Thyroid gland (tissue), 4 donors: ENCODE measurements around the gene FOXB2.
"Not testable (repeated sequence)": the region's sequence is repeated elsewhere in the genome, so short reads cannot be mapped to it uniquely, and the experiment has no call there.

ENCODE experiments used
- POLR2A ChIP-seq, 2 donors: fragments of 450-650 bp; IDR thresholded peaks; one replicate each; pipeline ENCODE4 v1.6.1; 2017; ENCODE audit warnings: antibody characterized with exemption in 2 of 2, mild to moderate bottlenecking in 2 of 2, moderate library complexity in 1 of 2
- TF ChIP-seq, protein P1 (sequence below), 6 experiments: fragments of 200-600 bp in 3 of 6; fragments of 450-650 bp in 3 of 6; sonication (generic) in 3 of 6; IDR thresholded peaks; one replicate each; pipeline ENCODE4 v1.5.1; 2016 to 2019; ENCODE audit warnings: antibody characterized with exemption in 6 of 6, mild to moderate bottlenecking in 2 of 6, inconsistent platforms in 1 of 6, moderate library complexity in 1 of 6

DNA sequence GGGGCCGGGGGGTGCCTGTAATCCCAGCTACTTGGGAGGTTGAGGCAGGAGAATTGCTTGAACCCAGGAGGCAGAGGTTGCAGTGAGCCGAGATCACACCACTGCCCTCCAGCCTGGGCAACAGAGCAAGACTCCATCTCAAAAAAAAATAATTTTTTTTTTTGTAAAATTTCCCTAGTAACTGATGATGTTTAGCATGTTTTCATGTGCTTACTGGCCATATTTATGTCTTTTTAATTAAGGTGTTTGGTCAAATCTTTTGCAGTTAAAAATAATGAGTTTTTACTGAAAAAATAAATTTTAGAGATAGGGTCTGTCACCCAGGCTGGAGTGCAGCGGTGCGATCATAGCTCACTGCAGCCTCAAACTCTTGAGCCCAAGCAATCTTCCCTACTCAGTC, 24.3 kb downstream of the FOXB2 start:
- TF ChIP-seq POLR2A (IDR thresholded peaks at IDR 0.05), result not testable (repeated sequence)
- TF ChIP-seq, protein P1, sequence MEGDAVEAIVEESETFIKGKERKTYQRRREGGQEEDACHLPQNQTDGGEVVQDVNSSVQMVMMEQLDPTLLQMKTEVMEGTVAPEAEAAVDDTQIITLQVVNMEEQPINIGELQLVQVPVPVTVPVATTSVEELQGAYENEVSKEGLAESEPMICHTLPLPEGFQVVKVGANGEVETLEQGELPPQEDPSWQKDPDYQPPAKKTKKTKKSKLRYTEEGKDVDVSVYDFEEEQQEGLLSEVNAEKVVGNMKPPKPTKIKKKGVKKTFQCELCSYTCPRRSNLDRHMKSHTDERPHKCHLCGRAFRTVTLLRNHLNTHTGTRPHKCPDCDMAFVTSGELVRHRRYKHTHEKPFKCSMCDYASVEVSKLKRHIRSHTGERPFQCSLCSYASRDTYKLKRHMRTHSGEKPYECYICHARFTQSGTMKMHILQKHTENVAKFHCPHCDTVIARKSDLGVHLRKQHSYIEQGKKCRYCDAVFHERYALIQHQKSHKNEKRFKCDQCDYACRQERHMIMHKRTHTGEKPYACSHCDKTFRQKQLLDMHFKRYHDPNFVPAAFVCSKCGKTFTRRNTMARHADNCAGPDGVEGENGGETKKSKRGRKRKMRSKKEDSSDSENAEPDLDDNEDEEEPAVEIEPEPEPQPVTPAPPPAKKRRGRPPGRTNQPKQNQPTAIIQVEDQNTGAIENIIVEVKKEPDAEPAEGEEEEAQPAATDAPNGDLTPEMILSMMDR (IDR thresholded peaks at IDR 0.05), result not testable (repeated sequence)
